Psoas muscle (tissue), 8 donors: ENCODE results near the gene NABP1. TPM values are rescaled to one million over a fixed set of nuclear protein-coding genes. Genes with fewer than 3 reads are reported as not detected.

Experiments used
- ATAC-seq, 4 donors: fragments of 200-7000 bp; cut with Tn5 transposase; one replicate each; pipeline ENCODE4 v1.9.1; 2020; ENCODE audit warnings: moderate library complexity in 3 of 4, mild to moderate bottlenecking in 2 of 4
- DNase-seq, 2 donors: peaks; one replicate each; pipeline ENCODE4 v3.0.0-alpha.2; 2020
- H3K27ac ChIP-seq: fragments of 200-600 bp; one replicate; pipeline ENCODE4 v1.8.0; 2022
- H3K27me3 ChIP-seq, 3 donors: fragments of 200-600 bp in 1 of 3; one replicate each; pipeline versions ENCODE4 v1.6.1 to v1.8.0; 2013 to 2022; ENCODE audit warnings: low read length in 2 of 3, mild to moderate bottlenecking in 2 of 3, moderate library complexity in 1 of 3; ENCODE audit not compliant: insufficient read depth in 3 of 3
- H3K36me3 ChIP-seq, 2 donors: fragments of 200-600 bp in 1 of 2; one replicate each; pipeline versions ENCODE4 v1.6.1 to v1.8.0; 2013 to 2022; ENCODE audit warnings: low read depth in 1 of 2, mild to moderate bottlenecking in 1 of 2, moderate library complexity in 1 of 2; ENCODE audit not compliant: insufficient read depth in 1 of 2
- H3K4me1 ChIP-seq: fragments of 200-600 bp; one replicate; pipeline ENCODE4 v1.8.0; 2022
- H3K4me3 ChIP-seq: fragments of 200-600 bp; one replicate; pipeline ENCODE4 v1.8.0; 2022; ENCODE audit warnings: mild to moderate bottlenecking
- H3K9me3 ChIP-seq: fragments of 200-600 bp; one replicate; pipeline ENCODE4 v1.8.0; 2022
- CTCF ChIP-seq: fragments of 200-600 bp; IDR thresholded peaks from one replicate; pipeline ENCODE4 v1.8.0; 2022; ENCODE audit warnings: antibody characterized with exemption
- WGBS, 3 donors: extraction: QIAGEN DNeasy Blood & Tissue Kit; methylation state at CpG; one replicate each; pipeline versions ENCODE4 v1.1.6 to v1.1.7; 2013; 5-methylcytosine and 5-hydroxymethylcytosine counted together
- intact Hi-C, 2 donors: fragments of 100-400 bp; cut with DNase I; formaldehyde crosslinking; loops; one replicate each; pipeline versions ENCODE4 v1.11.0 to v1.14.2; 2022
- polyA plus RNA-seq, 3 donors: library from polyadenylated mRNA; stranded (reverse); fragments of 200-250 nt; gene quantifications; one replicate each; pipeline ENCODE4 v1.2.3, GENCODE V29; 2013
- total RNA-seq, 4 donors: library from RNA; stranded (reverse); fragmentation: NEBNext Ultra II Directional in 2 of 4; extraction: Animal tissue kit (Norgen Biotek cat#: 25700) in 2 of 4; gene quantifications; one replicate each; pipeline versions ENCODE4 v1.2.1 to v1.2.4, GENCODE V29; 2021 to 2023
- donor health status: healthy with polysubstance abuse.
- donor health status: DM: no; HTN: no; CAD: no; lungs with moderate emphysema.
- donor health status: Bipolar disorder and iron deficiency.
- donor health status: healthy.
- donor health status: DM: yes; HTN: yes; CAD: no.
- donor health status: DM: no; HTN: no; CAD: no.
- donor health status: DM: no; HTN: no; CAD: no.
- donor health status: DM: yes; HTN: yes; CAD: no.

NABP1 gene
- total and polyA plus RNA-seq, 7 donors: 4.0 to 41.6 (median 8.4) TPM

GRCh38 chr2:191705084-191705483, 27.1 kb downstream of the NABP1 start:
- ATAC-seq: no peak
- Histone ChIP-seq H3K4me3 (no peak overlapping the region), H3K27ac (no peak overlapping the region), H3K27me3 (no peaks in the 10 kb centered on the region), H3K9me3 (no peaks in the 10 kb centered on the region), H3K36me3 (no peaks in the 10 kb centered on the region), H3K4me1 (no peaks in the 10 kb centered on the region)
- intact Hi-C loops: no loop called here
- no peak for DNase-seq
- TF ChIP-seq CTCF: no peak
- WGBS, 3 donors: 73 to 85% (median 75%) methylated on average over 4 of the region's 4 CpGs

GRCh38 chr2:191705701-191706100, 27.8 kb downstream of the NABP1 start:
- TF ChIP-seq CTCF: no peak
- Histone ChIP-seq H3K27ac (no peak overlapping the region), H3K4me3 (no peak overlapping the region), H3K4me1 (no peaks in the 10 kb centered on the region), H3K36me3 (no peaks in the 10 kb centered on the region), H3K9me3 (no peaks in the 10 kb centered on the region), H3K27me3 (no peaks in the 10 kb centered on the region)
- no peak for ATAC-seq
- WGBS, 3 donors: 85 to 93% (median 88%) methylated on average over 1 of the region's 1 CpG
- intact Hi-C loops: no loop called here
- DNase-seq: no peak

GRCh38 chr2:191706791-191707190, 28.9 kb downstream of the NABP1 start:
- no peaks in the 10 kb centered on the region for H3K36me3 ChIP-seq
- TF ChIP-seq CTCF: no peak
- H3K4me3 ChIP-seq: no peak overlapping the region
- no peaks in the 10 kb centered on the region for H3K9me3 ChIP-seq
- H3K27ac ChIP-seq: no peak overlapping the region
- no peaks in the 10 kb centered on the region for H3K4me1 ChIP-seq
- H3K27me3 ChIP-seq: no peaks in the 10 kb centered on the region
- DNase-seq (no peak), ATAC-seq (no peak)
- intact Hi-C loops: no loop called here
- 80 to 96% (median 88%) methylated on average over 2 of the region's 2 CpGs for WGBS, 3 donors

- no peak for DNase-seq
- Histone ChIP-seq H3K27me3 (no peaks in the 10 kb centered on the region), H3K36me3 (no peaks in the 10 kb centered on the region), H3K27ac (no peak overlapping the region), H3K9me3 (no peaks in the 10 kb centered on the region), H3K4me1 (no peaks in the 10 kb centered on the region), H3K4me3 (no peak overlapping the region)
- intact Hi-C loops: no loop called here
- 84 to 93% (median 89%) methylated on average over 2 of the region's 2 CpGs for WGBS, 3 donors
- ATAC-seq: no peak
- TF ChIP-seq CTCF: no peak
These were observed 29.6 kb downstream of the NABP1 start for GRCh38 chr2:191707542-191707941.

GRCh38 chr2:191710411-191710900, 32.5 kb downstream of the NABP1 start:
- intact Hi-C loops: no loop called here
- H3K4me3 ChIP-seq: no peak overlapping the region
- H3K36me3 ChIP-seq: no peaks in the 10 kb centered on the region
- H3K4me1 ChIP-seq: no peaks in the 10 kb centered on the region
- no peak overlapping the region for H3K27ac ChIP-seq
- DNase-seq (no peak), ATAC-seq (peak; percentile 40 to 75 (median 58))
- no peaks in the 10 kb centered on the region for H3K9me3 ChIP-seq
- WGBS, 3 donors: 94 to 96% (median 95%) methylated on average over 1 of the region's 1 CpG
- H3K27me3 ChIP-seq: no peaks in the 10 kb centered on the region
- no peak for TF ChIP-seq CTCF
